ENCODE results near the gene NTM. TPM values are rescaled to one million over a fixed set of nuclear protein-coding genes. Genes with fewer than 3 reads are reported as not detected.

NTM gene
- polyA plus RNA-seq, 1 donor (not counting 4 experiments of a cell fraction or from before 2014, with no cell fraction given) = 47.9 TPM

DNA sequence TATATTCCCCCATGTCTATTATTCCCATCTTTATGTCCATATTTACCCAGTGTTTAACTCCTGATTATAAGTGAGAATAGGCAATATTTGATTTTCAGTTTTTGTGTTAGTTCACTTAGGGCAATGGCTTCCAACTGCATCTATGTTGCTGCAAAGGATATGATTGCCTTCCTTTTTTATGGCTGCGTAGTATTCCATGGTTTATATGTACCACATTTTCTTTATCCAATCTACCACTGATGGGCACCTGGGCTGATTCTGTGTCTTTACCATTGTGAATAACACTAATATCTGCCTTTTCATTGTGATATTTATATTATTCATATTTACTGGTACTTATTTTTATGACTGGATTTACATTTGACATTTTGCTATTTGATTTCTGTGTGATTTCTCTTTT lies 649.6 kb downstream of the NTM start:
- H2AFZ ChIP-seq (ENCODE audit: control insufficient read depth, low read length) = no peak overlapping the region
- no peak overlapping the region for H3K27ac ChIP-seq (ENCODE audit: control insufficient read depth, insufficient read depth, low read length)
- DNase-seq (ENCODE audit: low read depth, low spot score) (no peak), FAIRE-seq (no peak)
- H3K9me3 ChIP-seq (ENCODE audit: control insufficient read depth, low read depth, low read length) = no peaks in the 10 kb centered on the region
- no peaks in the 10 kb centered on the region for H4K20me1 ChIP-seq (ENCODE audit: control insufficient read depth, extremely low read depth, insufficient read depth, low read length)
- peaks cover 8% of the 10 kb centered on the region for H3K79me2 ChIP-seq (ENCODE audit: control insufficient read depth, insufficient read depth, low read length)
- no peaks in the 10 kb centered on the region for H3K9me1 ChIP-seq (ENCODE audit: control insufficient read depth, extremely low read depth, insufficient read depth, low read length)
- TF ChIP-seq EZH2 (IDR thresholded peaks at IDR 0.05; ENCODE audit: low read length) = no peak
- TF ChIP-seq, protein P1, sequence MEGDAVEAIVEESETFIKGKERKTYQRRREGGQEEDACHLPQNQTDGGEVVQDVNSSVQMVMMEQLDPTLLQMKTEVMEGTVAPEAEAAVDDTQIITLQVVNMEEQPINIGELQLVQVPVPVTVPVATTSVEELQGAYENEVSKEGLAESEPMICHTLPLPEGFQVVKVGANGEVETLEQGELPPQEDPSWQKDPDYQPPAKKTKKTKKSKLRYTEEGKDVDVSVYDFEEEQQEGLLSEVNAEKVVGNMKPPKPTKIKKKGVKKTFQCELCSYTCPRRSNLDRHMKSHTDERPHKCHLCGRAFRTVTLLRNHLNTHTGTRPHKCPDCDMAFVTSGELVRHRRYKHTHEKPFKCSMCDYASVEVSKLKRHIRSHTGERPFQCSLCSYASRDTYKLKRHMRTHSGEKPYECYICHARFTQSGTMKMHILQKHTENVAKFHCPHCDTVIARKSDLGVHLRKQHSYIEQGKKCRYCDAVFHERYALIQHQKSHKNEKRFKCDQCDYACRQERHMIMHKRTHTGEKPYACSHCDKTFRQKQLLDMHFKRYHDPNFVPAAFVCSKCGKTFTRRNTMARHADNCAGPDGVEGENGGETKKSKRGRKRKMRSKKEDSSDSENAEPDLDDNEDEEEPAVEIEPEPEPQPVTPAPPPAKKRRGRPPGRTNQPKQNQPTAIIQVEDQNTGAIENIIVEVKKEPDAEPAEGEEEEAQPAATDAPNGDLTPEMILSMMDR (optimal IDR thresholded peaks at IDR 0.05 in 1 of 3, IDR thresholded peaks at IDR 0.05 in 1 of 3, conservative IDR thresholded peaks at IDR 0.05 in 1 of 3; ENCODE audit: extremely low read depth in 1 of 3, insufficient read depth in 2 of 3, low read length in 3 of 3) = no peak
- H3K4me1 ChIP-seq (ENCODE audit: control insufficient read depth, extremely low read depth, insufficient read depth, low read length) = peaks cover 10% of the 10 kb centered on the region
- no peaks in the 10 kb centered on the region for H3K36me3 ChIP-seq (ENCODE audit: control insufficient read depth in 2 of 2, extremely low read depth in 1 of 2, insufficient read depth in 2 of 2, low read length in 2 of 2)
- H3K27me3 ChIP-seq (ENCODE audit: control insufficient read depth, extremely low read depth, insufficient read depth, low read length) = no peaks in the 10 kb centered on the region
- H3K4me3 ChIP-seq (ENCODE audit: control insufficient read depth in 2 of 3, extremely low read depth in 1 of 3, insufficient read depth in 2 of 3, low read depth in 1 of 3, low read length in 3 of 3) = no peak overlapping the region
- H3K4me2 ChIP-seq (ENCODE audit: control insufficient read depth, extremely low read depth, insufficient read depth, low read depth, low read length) = no peak overlapping the region
- dilution Hi-C loops (cut with MboI; ENCODE audit: extremely low pct_ligation_motif_present, low sequenced_read_pairs) = no loop called here
- no peak overlapping the region for H3K9ac ChIP-seq (ENCODE audit: control insufficient read depth, extremely low read depth, insufficient read depth, low read length)

DNA sequence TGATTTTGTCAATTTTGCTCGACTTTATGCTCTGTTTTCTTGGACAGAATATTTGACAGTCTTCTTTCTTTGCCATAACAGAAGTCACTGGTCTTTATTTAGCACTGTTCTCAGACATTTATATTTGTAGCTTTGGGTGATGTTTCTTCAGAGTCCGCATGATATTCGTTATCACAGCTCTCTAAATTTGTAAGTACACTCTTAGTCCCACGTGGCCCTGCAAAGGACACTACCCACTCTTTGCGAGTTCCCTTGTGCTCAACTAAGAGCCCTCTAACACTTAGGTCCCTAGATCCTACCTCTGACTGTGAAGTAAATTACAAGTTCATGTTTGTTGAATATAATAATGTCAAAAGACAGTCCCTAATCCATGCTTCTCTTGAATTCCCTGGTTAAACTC lies 651.9 kb downstream of the NTM start:
- H3K4me2 ChIP-seq (ENCODE audit: control insufficient read depth, extremely low read depth, insufficient read depth, low read depth, low read length) = no peak overlapping the region
- H3K4me3 ChIP-seq (ENCODE audit: control insufficient read depth in 2 of 3, extremely low read depth in 1 of 3, insufficient read depth in 2 of 3, low read depth in 1 of 3, low read length in 3 of 3) = no peak overlapping the region
- H3K79me2 ChIP-seq (ENCODE audit: control insufficient read depth, insufficient read depth, low read length) = peaks cover 5% of the 10 kb centered on the region
- no peak overlapping the region for H2AFZ ChIP-seq (ENCODE audit: control insufficient read depth, low read length)
- H3K4me1 ChIP-seq (ENCODE audit: control insufficient read depth, extremely low read depth, insufficient read depth, low read length) = peaks cover 22% of the 10 kb centered on the region
- H3K9me1 ChIP-seq (ENCODE audit: control insufficient read depth, extremely low read depth, insufficient read depth, low read length) = no peaks in the 10 kb centered on the region
- dilution Hi-C loops (cut with MboI; ENCODE audit: extremely low pct_ligation_motif_present, low sequenced_read_pairs) = no loop called here
- H3K27me3 ChIP-seq (ENCODE audit: control insufficient read depth, extremely low read depth, insufficient read depth, low read length) = no peaks in the 10 kb centered on the region
- H4K20me1 ChIP-seq (ENCODE audit: control insufficient read depth, extremely low read depth, insufficient read depth, low read length) = no peaks in the 10 kb centered on the region
- H3K9me3 ChIP-seq (ENCODE audit: control insufficient read depth, low read depth, low read length) = no peaks in the 10 kb centered on the region
- no peak overlapping the region for H3K27ac ChIP-seq (ENCODE audit: control insufficient read depth, insufficient read depth, low read length)
- no peak overlapping the region for H3K9ac ChIP-seq (ENCODE audit: control insufficient read depth, extremely low read depth, insufficient read depth, low read length)
- TF ChIP-seq, protein P1 (optimal IDR thresholded peaks at IDR 0.05 in 1 of 3, IDR thresholded peaks at IDR 0.05 in 1 of 3, conservative IDR thresholded peaks at IDR 0.05 in 1 of 3; ENCODE audit: extremely low read depth in 1 of 3, insufficient read depth in 2 of 3, low read length in 3 of 3) = no peak
- TF ChIP-seq EZH2 (IDR thresholded peaks at IDR 0.05; ENCODE audit: low read length) = no peak
- H3K36me3 ChIP-seq (ENCODE audit: control insufficient read depth in 2 of 2, extremely low read depth in 1 of 2, insufficient read depth in 2 of 2, low read length in 2 of 2) = no peaks in the 10 kb centered on the region
- no peak for DNase-seq (ENCODE audit: low read depth, low spot score)
- FAIRE-seq = no peak
